ENCODE data around the gene CA5A. TPM values are rescaled to one million over a fixed set of nuclear protein-coding genes. Genes with fewer than 3 reads are reported as not detected.
"Not testable (repeated sequence)": the region's sequence is repeated elsewhere in the genome, so short reads cannot be mapped to it uniquely, and the experiment has no call there.

CA5A gene
- total RNA-seq, 4 donors from 2014 or later, result not detected

GRCh38 chr16:87939562-87940423, 3.5 kb upstream of the CA5A start:
- in situ Hi-C loops (cut with MboI; ENCODE audit: low sequenced_read_pairs in 4 of 4), result no loop called here
- no peaks in the 10 kb centered on the region for H3K27me3 ChIP-seq
- no peaks in the 10 kb centered on the region for H3K9me3 ChIP-seq
- ATAC-seq (no peak), DNase-seq (no peak)
- intact Hi-C loops (cut with DNase I; ENCODE audit: low total_unique reads), result no loop called here
- H3K27ac ChIP-seq, result no peak overlapping the region
- TF ChIP-seq CTCF (IDR thresholded peaks at IDR 0.05 in 4 of 5, conservative IDR thresholded peaks at IDR 0.05 in 1 of 5), result no peak
- H3K4me3 ChIP-seq, result no peak overlapping the region
- H3K36me3 ChIP-seq, result no peaks in the 10 kb centered on the region
- no peaks in the 10 kb centered on the region for H3K4me1 ChIP-seq

- in situ Hi-C loops (cut with MboI; ENCODE audit: low sequenced_read_pairs in 4 of 4), result no loop called here
These were observed 2.2 kb upstream of the CA5A start for GRCh38 chr16:87938412-87938949.

GRCh38 chr16:87937231-87937542, 858 bp upstream of the CA5A start:
- H3K27me3 ChIP-seq; H3K27ac ChIP-seq; H3K9me3 ChIP-seq; ATAC-seq; intact Hi-C loops (cut with DNase I; ENCODE audit: low total_unique reads); H3K4me1 ChIP-seq; in situ Hi-C loops (cut with MboI; ENCODE audit: low sequenced_read_pairs in 4 of 4); H3K4me3 ChIP-seq; H3K36me3 ChIP-seq; DNase-seq: not testable (repeated sequence)

More at GRCh38 chr16:87938412-87938949, 2.2 kb upstream of the CA5A start:
- no peak overlapping the region for H3K4me3 ChIP-seq
- ATAC-seq (no peak), DNase-seq (no peak)
- no peaks in the 10 kb centered on the region for H3K36me3 ChIP-seq
- TF ChIP-seq POLR2A (IDR thresholded peaks at IDR 0.05) (no peak), CTCF (IDR thresholded peaks at IDR 0.05 in 4 of 5, conservative IDR thresholded peaks at IDR 0.05 in 1 of 5) (no peak)
- H3K27ac ChIP-seq, result no peak overlapping the region
- H3K27me3 ChIP-seq, result no peaks in the 10 kb centered on the region
- no peaks in the 10 kb centered on the region for H3K9me3 ChIP-seq
- intact Hi-C loops (cut with DNase I; ENCODE audit: low total_unique reads), result no loop called here
- H3K4me1 ChIP-seq, result no peaks in the 10 kb centered on the region

GRCh38 chr16:87936016-87936374, 334 bp downstream of the CA5A start:
- H3K4me3 ChIP-seq; H3K27me3 ChIP-seq; intact Hi-C loops (cut with DNase I; ENCODE audit: low total_unique reads); ATAC-seq; H3K9me3 ChIP-seq; H3K4me1 ChIP-seq; DNase-seq; H3K27ac ChIP-seq; in situ Hi-C loops (cut with MboI; ENCODE audit: low sequenced_read_pairs in 4 of 4); H3K36me3 ChIP-seq: not testable (repeated sequence)

GRCh38 chr16:87934752-87935425, 1.4 kb downstream of the CA5A start:
- H3K4me3 ChIP-seq; H3K27ac ChIP-seq; H3K9me3 ChIP-seq; intact Hi-C loops (cut with DNase I; ENCODE audit: low total_unique reads); ATAC-seq; H3K4me1 ChIP-seq; H3K27me3 ChIP-seq; in situ Hi-C loops (cut with MboI; ENCODE audit: low sequenced_read_pairs in 4 of 4); H3K36me3 ChIP-seq; DNase-seq: not testable (repeated sequence)

GRCh38 chr16:87933140-87933495, 3.2 kb downstream of the CA5A start:
- in situ Hi-C loops (cut with MboI; ENCODE audit: low sequenced_read_pairs in 4 of 4), result no loop called here
- TF ChIP-seq CTCF (IDR thresholded peaks at IDR 0.05 in 4 of 5, conservative IDR thresholded peaks at IDR 0.05 in 1 of 5) (no peak), POLR2A (IDR thresholded peaks at IDR 0.05) (no peak)
- Histone ChIP-seq H3K27ac (no peak overlapping the region), H3K27me3 (peaks cover 0 to 3% (median 0%) of the 10 kb centered on the region in 3 donors), H3K36me3 (no peaks in the 10 kb centered on the region), H3K4me1 (no peaks in the 10 kb centered on the region), H3K4me3 (no peak overlapping the region), H3K9me3 (no peaks in the 10 kb centered on the region)
- intact Hi-C loops (cut with DNase I; ENCODE audit: low total_unique reads), result no loop called here
- no peak for ATAC-seq
- no peak for DNase-seq

- H3K9me3 ChIP-seq; ATAC-seq; H3K36me3 ChIP-seq; intact Hi-C loops (cut with DNase I; ENCODE audit: low total_unique reads); H3K27me3 ChIP-seq; DNase-seq; H3K4me3 ChIP-seq; in situ Hi-C loops (cut with MboI; ENCODE audit: low sequenced_read_pairs in 4 of 4); H3K4me1 ChIP-seq; H3K27ac ChIP-seq: not testable (repeated sequence)
These were observed 3.7 kb downstream of the CA5A start for GRCh38 chr16:87932475-87933139.

Data from gastrocnemius medialis (tissue), 4 donors.